Adrenal gland (tissue), 5 donors: ENCODE data around the gene PEAK1.

Experiments used
- POLR2A ChIP-seq, 2 donors: fragments of 450-650 bp; IDR thresholded peaks; one replicate each; pipeline ENCODE4 v1.6.1; 2017; ENCODE audit warnings: antibody characterized with exemption in 2 of 2, mild to moderate bottlenecking in 2 of 2, moderate library complexity in 1 of 2
- TF ChIP-seq, protein P1 (sequence below), 6 experiments: fragments of 450-650 bp in 4 of 6; fragments of 200-600 bp in 2 of 6; sonication (generic) in 1 of 6; IDR thresholded peaks; 1 replicate in 5 of 6; 2 replicates in 1 of 6; pipeline versions ENCODE4 v1.5.1 to v1.8.0; 2016 to 2021; ENCODE audit warnings: antibody characterized with exemption in 6 of 6, mild to moderate bottlenecking in 2 of 6, moderate library complexity in 1 of 6
- donor health status: DM: no; HTN: no; CAD: no.

DNA sequence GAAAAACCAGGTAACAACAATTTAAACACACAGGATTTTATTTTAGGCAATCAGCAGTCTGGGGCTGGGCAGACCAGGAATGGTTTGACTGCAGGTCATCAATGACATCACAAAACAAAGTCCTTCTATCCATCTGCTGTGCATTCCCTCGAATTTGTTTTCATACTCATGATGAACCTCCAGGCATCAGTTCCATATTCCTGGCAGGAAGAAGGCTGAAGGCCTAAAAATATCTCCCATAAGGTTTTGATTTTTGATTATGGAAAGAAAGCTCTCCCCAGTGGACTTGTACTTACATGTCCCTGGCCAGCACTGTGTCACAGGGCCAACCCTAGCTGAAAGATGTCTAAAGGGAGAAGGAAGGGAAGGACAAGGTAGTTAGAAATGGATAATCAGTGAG, 107.4 kb downstream of the PEAK1 start:
- TF ChIP-seq, protein P1, sequence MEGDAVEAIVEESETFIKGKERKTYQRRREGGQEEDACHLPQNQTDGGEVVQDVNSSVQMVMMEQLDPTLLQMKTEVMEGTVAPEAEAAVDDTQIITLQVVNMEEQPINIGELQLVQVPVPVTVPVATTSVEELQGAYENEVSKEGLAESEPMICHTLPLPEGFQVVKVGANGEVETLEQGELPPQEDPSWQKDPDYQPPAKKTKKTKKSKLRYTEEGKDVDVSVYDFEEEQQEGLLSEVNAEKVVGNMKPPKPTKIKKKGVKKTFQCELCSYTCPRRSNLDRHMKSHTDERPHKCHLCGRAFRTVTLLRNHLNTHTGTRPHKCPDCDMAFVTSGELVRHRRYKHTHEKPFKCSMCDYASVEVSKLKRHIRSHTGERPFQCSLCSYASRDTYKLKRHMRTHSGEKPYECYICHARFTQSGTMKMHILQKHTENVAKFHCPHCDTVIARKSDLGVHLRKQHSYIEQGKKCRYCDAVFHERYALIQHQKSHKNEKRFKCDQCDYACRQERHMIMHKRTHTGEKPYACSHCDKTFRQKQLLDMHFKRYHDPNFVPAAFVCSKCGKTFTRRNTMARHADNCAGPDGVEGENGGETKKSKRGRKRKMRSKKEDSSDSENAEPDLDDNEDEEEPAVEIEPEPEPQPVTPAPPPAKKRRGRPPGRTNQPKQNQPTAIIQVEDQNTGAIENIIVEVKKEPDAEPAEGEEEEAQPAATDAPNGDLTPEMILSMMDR (IDR thresholded peaks at IDR 0.05) = no peak
- TF ChIP-seq POLR2A (IDR thresholded peaks at IDR 0.05) = no peak
